ENCODE measurements around the gene CCDC39.

The CCDC39 gene

GRCh38 chr3:180683816-180684215 lies 4.5 kb upstream of the CCDC39 start:
- Histone ChIP-seq H3K9me3 (ENCODE audit: insufficient read depth, low read depth, low read length) (no peaks in the 10 kb centered on the region), H3K4me3 (ENCODE audit: low read length) (no peak overlapping the region), H3K27me3 (ENCODE audit: insufficient read depth, low read length) (no peaks in the 10 kb centered on the region), H3K4me1 (ENCODE audit: insufficient read depth, low read length) (peaks cover 7% of the 10 kb centered on the region; the same call in 1 of the 2 replicates), H3K9ac (ENCODE audit: low read depth, low read length) (no peak overlapping the region), H3K36me3 (ENCODE audit: insufficient read depth, low read length) (no peaks in the 10 kb centered on the region), H3K27ac (ENCODE audit: low read depth, low read length) (no peak overlapping the region)
- 93% methylated on average over 2 of the region's 2 CpGs for WGBS

- H3K27ac ChIP-seq (ENCODE audit: low read depth, low read length), result no peak overlapping the region
- no peaks in the 10 kb centered on the region for H3K36me3 ChIP-seq (ENCODE audit: insufficient read depth, low read length)
- peaks cover 7% of the 10 kb centered on the region; the same call in 1 of the 2 replicates for H3K4me1 ChIP-seq (ENCODE audit: insufficient read depth, low read length)
- peak overlapping the region; percentile 88 for H3K4me3 ChIP-seq (ENCODE audit: low read length)
- H3K27me3 ChIP-seq (ENCODE audit: insufficient read depth, low read length), result peaks cover 6% of the 10 kb centered on the region; the same call in 1 of the 2 replicates
- peak overlapping the region; percentile 24 for H3K9ac ChIP-seq (ENCODE audit: low read depth, low read length)
- WGBS, result 0% methylated on average over 4 of the region's 7 CpGs
- H3K9me3 ChIP-seq (ENCODE audit: insufficient read depth, low read depth, low read length), result no peaks in the 10 kb centered on the region
These were observed 775 bp upstream of the CCDC39 start for GRCh38 chr3:180680097-180680430.

- H3K4me1 ChIP-seq (ENCODE audit: insufficient read depth, low read length), result peaks cover 7% of the 10 kb centered on the region; the same call in 1 of the 2 replicates
- H3K4me3 ChIP-seq (ENCODE audit: low read length), result peak overlapping the region; percentile 88
- 85% methylated on average over 8 of the region's 8 CpGs for WGBS
- no peak overlapping the region for H3K9ac ChIP-seq (ENCODE audit: low read depth, low read length)
- H3K36me3 ChIP-seq (ENCODE audit: insufficient read depth, low read length), result no peaks in the 10 kb centered on the region
- H3K9me3 ChIP-seq (ENCODE audit: insufficient read depth, low read depth, low read length), result no peaks in the 10 kb centered on the region
- H3K27ac ChIP-seq (ENCODE audit: low read depth, low read length), result no peak overlapping the region
- peaks cover 6% of the 10 kb centered on the region; the same call in 1 of the 2 replicates for H3K27me3 ChIP-seq (ENCODE audit: insufficient read depth, low read length)
These were observed 1.1 kb downstream of the CCDC39 start for GRCh38 chr3:180678231-180678630.

GRCh38 chr3:180661444-180661843 lies 17.8 kb downstream of the CCDC39 start:
- no peak overlapping the region for H3K27ac ChIP-seq (ENCODE audit: low read depth, low read length)
- H3K4me1 ChIP-seq (ENCODE audit: insufficient read depth, low read length), result peaks cover 5% of the 10 kb centered on the region; the same call in 1 of the 2 replicates
- no peak overlapping the region for H3K9ac ChIP-seq (ENCODE audit: low read depth, low read length)
- no peak overlapping the region for H3K4me3 ChIP-seq (ENCODE audit: low read length)
- H3K27me3 ChIP-seq (ENCODE audit: insufficient read depth, low read length), result no peaks in the 10 kb centered on the region
- WGBS, result no CpG with 5 or more reads among the region's 2 CpGs
- H3K9me3 ChIP-seq (ENCODE audit: insufficient read depth, low read depth, low read length), result no peaks in the 10 kb centered on the region
- no peaks in the 10 kb centered on the region for H3K36me3 ChIP-seq (ENCODE audit: insufficient read depth, low read length)

- WGBS, result 87% methylated on average over 4 of the region's 4 CpGs
- Histone ChIP-seq H3K27ac (ENCODE audit: low read depth, low read length) (peak overlapping the region; percentile 18; the same call in 1 of the 2 replicates), H3K9ac (ENCODE audit: low read depth, low read length) (no peak overlapping the region), H3K4me1 (ENCODE audit: insufficient read depth, low read length) (peaks cover 19% of the 10 kb centered on the region), H3K4me3 (ENCODE audit: low read length) (no peak overlapping the region), H3K36me3 (ENCODE audit: insufficient read depth, low read length) (no peaks in the 10 kb centered on the region), H3K27me3 (ENCODE audit: insufficient read depth, low read length) (no peaks in the 10 kb centered on the region), H3K9me3 (ENCODE audit: insufficient read depth, low read depth, low read length) (no peaks in the 10 kb centered on the region)
These were observed 22.2 kb downstream of the CCDC39 start for GRCh38 chr3:180657094-180657493.

- no peaks in the 10 kb centered on the region for H3K27me3 ChIP-seq (ENCODE audit: insufficient read depth, low read length)
- no peaks in the 10 kb centered on the region for H3K9me3 ChIP-seq (ENCODE audit: insufficient read depth, low read depth, low read length)
- H3K36me3 ChIP-seq (ENCODE audit: insufficient read depth, low read length), result no peaks in the 10 kb centered on the region
- H3K4me1 ChIP-seq (ENCODE audit: insufficient read depth, low read length), result peaks cover 19% of the 10 kb centered on the region
- H3K9ac ChIP-seq (ENCODE audit: low read depth, low read length), result no peak overlapping the region
- WGBS, result 82% methylated on average over 4 of the region's 4 CpGs
- no peak overlapping the region for H3K4me3 ChIP-seq (ENCODE audit: low read length)
- no peak overlapping the region for H3K27ac ChIP-seq (ENCODE audit: low read depth, low read length)
These were observed 22.9 kb downstream of the CCDC39 start for GRCh38 chr3:180656406-180656805.

- no peaks in the 10 kb centered on the region for H3K9me3 ChIP-seq (ENCODE audit: insufficient read depth, low read depth, low read length)
- no peak overlapping the region for H3K4me3 ChIP-seq (ENCODE audit: low read length)
- no peak overlapping the region for H3K27ac ChIP-seq (ENCODE audit: low read depth, low read length)
- no CpG with 5 or more reads among the region's 1 CpG for WGBS
- no peaks in the 10 kb centered on the region for H3K27me3 ChIP-seq (ENCODE audit: insufficient read depth, low read length)
- H3K36me3 ChIP-seq (ENCODE audit: insufficient read depth, low read length), result no peaks in the 10 kb centered on the region
- no peaks in the 10 kb centered on the region for H3K4me1 ChIP-seq (ENCODE audit: insufficient read depth, low read length)
- H3K9ac ChIP-seq (ENCODE audit: low read depth, low read length), result no peak overlapping the region
These were observed 33.0 kb downstream of the CCDC39 start for GRCh38 chr3:180646187-180646790.

GRCh38 chr3:180640987-180641386 lies 38.3 kb downstream of the CCDC39 start:
- Histone ChIP-seq H3K9me3 (ENCODE audit: insufficient read depth, low read depth, low read length) (no peaks in the 10 kb centered on the region), H3K27ac (ENCODE audit: low read depth, low read length) (no peak overlapping the region), H3K4me3 (ENCODE audit: low read length) (no peak overlapping the region), H3K36me3 (ENCODE audit: insufficient read depth, low read length) (no peaks in the 10 kb centered on the region), H3K9ac (ENCODE audit: low read depth, low read length) (no peak overlapping the region), H3K4me1 (ENCODE audit: insufficient read depth, low read length) (no peaks in the 10 kb centered on the region), H3K27me3 (ENCODE audit: insufficient read depth, low read length) (no peaks in the 10 kb centered on the region)

- Histone ChIP-seq H3K4me1 (ENCODE audit: insufficient read depth, low read length) (no peaks in the 10 kb centered on the region), H3K9me3 (ENCODE audit: insufficient read depth, low read depth, low read length) (no peaks in the 10 kb centered on the region), H3K36me3 (ENCODE audit: insufficient read depth, low read length) (no peaks in the 10 kb centered on the region), H3K27ac (ENCODE audit: low read depth, low read length) (no peak overlapping the region), H3K4me3 (ENCODE audit: low read length) (no peak overlapping the region), H3K27me3 (ENCODE audit: insufficient read depth, low read length) (no peaks in the 10 kb centered on the region), H3K9ac (ENCODE audit: low read depth, low read length) (no peak overlapping the region)
- 49% methylated on average over 2 of the region's 2 CpGs for WGBS
These were observed 45.6 kb downstream of the CCDC39 start for GRCh38 chr3:180633722-180634121.

- no peaks in the 10 kb centered on the region for H3K36me3 ChIP-seq (ENCODE audit: insufficient read depth, low read length)
- no peak overlapping the region for H3K4me3 ChIP-seq (ENCODE audit: low read length)
- H3K27ac ChIP-seq (ENCODE audit: low read depth, low read length), result no peak overlapping the region
- no peaks in the 10 kb centered on the region for H3K9me3 ChIP-seq (ENCODE audit: insufficient read depth, low read depth, low read length)
- H3K9ac ChIP-seq (ENCODE audit: low read depth, low read length), result no peak overlapping the region
- H3K27me3 ChIP-seq (ENCODE audit: insufficient read depth, low read length), result no peaks in the 10 kb centered on the region
- WGBS, result 100% methylated on average over 3 of the region's 3 CpGs
- H3K4me1 ChIP-seq (ENCODE audit: insufficient read depth, low read length), result no peaks in the 10 kb centered on the region
These were observed 48.0 kb downstream of the CCDC39 start for GRCh38 chr3:180631317-180631716.

GRCh38 chr3:180630371-180630770 lies 48.9 kb downstream of the CCDC39 start:
- Histone ChIP-seq H3K27me3 (ENCODE audit: insufficient read depth, low read length) (no peaks in the 10 kb centered on the region), H3K4me3 (ENCODE audit: low read length) (no peak overlapping the region), H3K9me3 (ENCODE audit: insufficient read depth, low read depth, low read length) (no peaks in the 10 kb centered on the region), H3K36me3 (ENCODE audit: insufficient read depth, low read length) (no peaks in the 10 kb centered on the region), H3K4me1 (ENCODE audit: insufficient read depth, low read length) (no peaks in the 10 kb centered on the region), H3K9ac (ENCODE audit: low read depth, low read length) (no peak overlapping the region), H3K27ac (ENCODE audit: low read depth, low read length) (no peak overlapping the region)

- peaks cover 2% of the 10 kb centered on the region; the same call in 1 of the 2 replicates for H3K4me1 ChIP-seq (ENCODE audit: insufficient read depth, low read length)
- no peaks in the 10 kb centered on the region for H3K27me3 ChIP-seq (ENCODE audit: insufficient read depth, low read length)
- no peak overlapping the region for H3K9ac ChIP-seq (ENCODE audit: low read depth, low read length)
- 0 out of 2 replicates have a peak, but pooled peaks cover 3% of the 10 kb centered on the region for H3K36me3 ChIP-seq (ENCODE audit: insufficient read depth, low read length)
- no peaks in the 10 kb centered on the region for H3K9me3 ChIP-seq (ENCODE audit: insufficient read depth, low read depth, low read length)
- no peak overlapping the region for H3K4me3 ChIP-seq (ENCODE audit: low read length)
- H3K27ac ChIP-seq (ENCODE audit: low read depth, low read length), result no peak overlapping the region
- 93% methylated on average over 1 of the region's 2 CpGs for WGBS
These were observed 52.4 kb downstream of the CCDC39 start for GRCh38 chr3:180626844-180627243.

Measured in HUES64 (cell line).